ENCODE data around the gene TOR1B. TPM values are rescaled to one million over a fixed set of nuclear protein-coding genes. Genes with fewer than 3 reads are reported as not detected.

The TOR1B gene
- total RNA-seq, 1 experiment from 2014 or later = 18.8 TPM

- no peak for DNase-seq (ENCODE audit: low spot score)
- ChIA-PET CTCF (interaction anchor here (0.7 to 3.3 kb wide), 4 partner anchors 19 to 42 kb away, joined by 4 to 20 read pairs (median 4); no protein-coding TSS in a partner anchor), POLR2A (no interaction called here)
- Mint-ChIP-seq H3K4me1 (no peaks in the 10 kb centered on the region), H3K9me3 (no peaks in the 10 kb centered on the region), H3K36me3 (no peaks in the 10 kb centered on the region), H3K27ac (no peak overlapping the region), H3K4me3 (no peak overlapping the region), H3K27me3 (ENCODE audit: low read depth) (no peaks in the 10 kb centered on the region)
- no peak for TF ChIP-seq HMGXB4 (CRISPR knock-in tag; IDR thresholded peaks at IDR 0.05)
- TF ChIP-seq ATF3 (CRISPR knock-in tag; conservative IDR thresholded peaks at IDR 0.05) = no peak
- no peak for TF ChIP-seq ZNF121 (CRISPR knock-in tag; IDR thresholded peaks at IDR 0.05)
- no peak for TF ChIP-seq USF2 (CRISPR knock-in tag; IDR thresholded peaks at IDR 0.05)
- TF ChIP-seq SOX15 (CRISPR knock-in tag; IDR thresholded peaks at IDR 0.05) = no peak
- TF ChIP-seq ZNF219 (CRISPR knock-in tag; IDR thresholded peaks at IDR 0.05; ENCODE audit: borderline replicate concordance) = no peak
- TF ChIP-seq GRHL2 (CRISPR knock-in tag; IDR thresholded peaks at IDR 0.05; ENCODE audit: insufficient replicate concordance, severe bottlenecking) = no peak
- no peak for TF ChIP-seq OVOL2 (CRISPR knock-in tag; IDR thresholded peaks at IDR 0.05; ENCODE audit: borderline replicate concordance)
- no peak for TF ChIP-seq ZNF263 (CRISPR knock-in tag; IDR thresholded peaks at IDR 0.05; ENCODE audit: low read depth)
- no peak for TF ChIP-seq STAT6 (CRISPR knock-in tag; conservative IDR thresholded peaks at IDR 0.05; ENCODE audit: low read depth)
- TF ChIP-seq TCF7 (CRISPR knock-in tag; IDR thresholded peaks at IDR 0.05; ENCODE audit: low read depth) = no peak
- no peak for TF ChIP-seq FOXP4 (CRISPR knock-in tag; IDR thresholded peaks at IDR 0.05)
- no peak for TF ChIP-seq ATF2 (CRISPR knock-in tag; IDR thresholded peaks at IDR 0.05; ENCODE audit: borderline replicate concordance, low read depth)
- no peak for TF ChIP-seq ESRRA (CRISPR knock-in tag; IDR thresholded peaks at IDR 0.05; ENCODE audit: borderline replicate concordance)
- TF ChIP-seq MYBL2 (CRISPR knock-in tag; IDR thresholded peaks at IDR 0.05) = no peak
- no peak for TF ChIP-seq KAT7 (CRISPR knock-in tag; IDR thresholded peaks at IDR 0.05; ENCODE audit: borderline replicate concordance)
- ATAC-seq = no peak
These were observed 34.5 kb upstream of the TOR1B start for GRCh38 chr9:129768486-129768885.

- CTCF ChIA-PET = interaction anchor here (0.7 to 1.1 kb wide), 2 partner anchors 43 kb away, joined by 3 to 5 read pairs; no protein-coding TSS in a partner anchor
- H3K36me3 Mint-ChIP-seq = no peaks in the 10 kb centered on the region
- no peak for DNase-seq (ENCODE audit: low spot score)
- POLR2A ChIA-PET = no interaction called here
- H3K9me3 Mint-ChIP-seq = no peaks in the 10 kb centered on the region
- H3K4me1 Mint-ChIP-seq = no peaks in the 10 kb centered on the region
- no peak for ATAC-seq
- no peak overlapping the region for H3K27ac Mint-ChIP-seq
- no peak overlapping the region for H3K4me3 Mint-ChIP-seq
- H3K27me3 Mint-ChIP-seq (ENCODE audit: low read depth) = no peaks in the 10 kb centered on the region
- TF ChIP-seq USF1 (CRISPR knock-in tag; IDR thresholded peaks at IDR 0.05) (no peak), ATF2 (CRISPR knock-in tag; IDR thresholded peaks at IDR 0.05; ENCODE audit: borderline replicate concordance, low read depth) (no peak), ZMAT4 (CRISPR knock-in tag; IDR thresholded peaks at IDR 0.05) (no peak)
These were observed 33.3 kb upstream of the TOR1B start for GRCh38 chr9:129769669-129770068.
